GM18907 (cell line): ENCODE data around the gene PCBP2.
"Not testable (repeated sequence)": the region's sequence is repeated elsewhere in the genome, so short reads cannot be mapped to it uniquely, and the experiment has no call there.

Source experiments
- ATAC-seq: cut with Tn5 transposase; IDR thresholded peaks from one replicate; pipeline ENCODE4 v1.9.1; 2021; ENCODE audit warnings: mild to moderate bottlenecking, moderate library complexity; ENCODE audit not compliant: unreplicated experiment

The PCBP2 gene

DNA sequence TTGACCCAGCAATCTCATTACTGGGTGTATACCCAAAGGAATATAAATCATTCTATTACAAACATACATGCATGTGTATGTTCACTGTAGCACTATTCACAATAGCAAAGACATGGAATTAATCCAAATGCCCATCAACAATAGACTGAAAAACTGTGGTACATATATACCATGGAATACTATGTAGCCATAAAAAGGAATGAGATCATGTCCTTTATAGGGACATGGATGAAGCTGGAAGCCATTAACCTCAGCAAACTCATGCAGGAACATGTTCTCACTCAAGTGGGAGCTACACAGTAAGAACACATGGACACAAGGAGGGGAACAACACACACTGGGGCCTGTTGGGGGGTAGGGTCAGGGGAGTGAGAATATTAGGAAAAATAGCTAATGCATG is 12.3 kb upstream of the PCBP2 start:
- ATAC-seq: not testable (repeated sequence)

- ATAC-seq: peak; percentile 98
These were observed 10.7 kb upstream of the PCBP2 start, which contains the start of gene PRR13 for GRCh38 chr12:53441040-53441833. PRR13 (plus strand) TSS chr12:53441734; CDS start chr12:53442715, 981 bp downstream.

- no peak for ATAC-seq
These were observed 7.9 kb upstream of the PCBP2 start for GRCh38 chr12:53443955-53444354.

GRCh38 chr12:53444593-53445325 is 7.1 kb upstream of the PCBP2 start:
- ATAC-seq: not testable (repeated sequence)

DNA sequence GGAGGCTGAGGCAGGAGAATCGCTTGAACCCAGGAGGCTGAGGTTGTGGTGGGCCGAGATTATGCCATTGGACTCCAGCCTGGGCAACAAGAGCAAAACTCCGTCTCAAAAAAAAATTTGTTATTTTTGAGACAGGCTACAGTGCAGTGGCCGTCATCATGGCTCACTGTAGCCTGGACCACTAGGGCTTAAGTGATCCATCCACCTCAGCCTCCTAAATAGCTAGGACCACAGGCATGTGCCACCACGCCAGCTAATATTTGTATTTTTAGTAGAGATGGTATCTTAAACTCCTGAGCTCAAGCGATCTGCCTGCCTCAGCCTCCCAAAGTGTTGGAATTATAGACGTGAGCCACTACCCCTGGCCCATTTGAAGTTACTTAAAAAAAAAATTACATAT is 966 bp upstream of the PCBP2 start:
- ATAC-seq: no peak

- ATAC-seq: no peak
These were observed 516 bp downstream of the PCBP2 start for GRCh38 chr12:53452159-53453077.

DNA sequence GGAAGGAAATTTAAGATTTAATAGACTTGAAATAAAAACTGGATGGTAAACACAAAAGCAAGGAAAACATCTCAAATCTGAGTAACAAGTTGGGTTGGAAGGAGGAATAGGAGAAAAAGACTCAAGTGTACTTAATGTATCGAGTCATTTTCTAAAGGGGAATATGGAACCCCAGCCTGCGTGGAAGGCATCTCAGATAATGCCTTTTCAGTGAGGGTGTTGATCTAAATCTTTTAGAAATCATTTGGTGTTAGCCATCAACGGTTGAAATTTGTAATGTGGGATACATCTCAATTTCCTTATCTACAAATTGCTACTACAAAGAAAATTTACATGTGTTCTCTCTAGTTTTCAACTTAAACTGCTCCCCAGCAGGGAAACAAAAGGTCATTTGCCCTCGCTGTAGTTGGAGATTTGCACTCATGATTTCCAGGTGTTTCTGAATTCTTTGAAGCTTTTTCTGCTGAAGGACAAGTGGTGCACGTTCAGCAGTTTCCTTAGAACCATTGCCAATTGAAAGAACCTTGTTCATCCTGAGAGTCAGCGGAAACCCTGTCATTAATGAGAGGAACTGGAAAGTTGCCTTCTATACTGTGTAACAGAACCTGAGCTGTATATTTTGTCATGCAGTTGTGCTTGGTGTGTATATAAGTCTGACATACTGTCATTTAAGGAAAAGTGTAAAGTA is 2.2 kb downstream of the PCBP2 start:
- no peak for ATAC-seq

DNA sequence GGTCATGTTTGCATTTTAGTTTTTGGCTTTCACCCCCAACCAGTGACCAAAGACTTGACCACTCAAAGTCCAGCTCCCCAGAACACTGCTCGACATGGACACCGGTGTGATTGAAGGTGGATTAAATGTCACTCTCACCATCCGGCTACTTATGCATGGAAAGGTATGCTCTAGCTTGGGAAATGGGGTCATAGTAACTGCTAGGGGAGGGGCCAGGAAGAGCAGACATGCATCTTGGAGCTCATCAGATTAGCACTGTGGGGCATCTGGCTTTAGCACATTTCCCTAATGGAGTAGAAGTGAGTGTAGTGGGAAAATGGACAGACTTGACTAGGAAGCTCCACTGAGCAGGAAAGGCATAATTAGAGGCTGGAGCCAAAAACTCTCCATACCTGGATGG is 2.8 kb downstream of the PCBP2 start:
- ATAC-seq: no peak

- no peak for ATAC-seq
These were observed 4.9 kb downstream of the PCBP2 start for GRCh38 chr12:53456654-53457366.

GRCh38 chr12:53459097-53459496 is 7.2 kb downstream of the PCBP2 start:
- ATAC-seq: no peak

GRCh38 chr12:53461059-53461458 is 9.2 kb downstream of the PCBP2 start:
- no peak for ATAC-seq

DNA sequence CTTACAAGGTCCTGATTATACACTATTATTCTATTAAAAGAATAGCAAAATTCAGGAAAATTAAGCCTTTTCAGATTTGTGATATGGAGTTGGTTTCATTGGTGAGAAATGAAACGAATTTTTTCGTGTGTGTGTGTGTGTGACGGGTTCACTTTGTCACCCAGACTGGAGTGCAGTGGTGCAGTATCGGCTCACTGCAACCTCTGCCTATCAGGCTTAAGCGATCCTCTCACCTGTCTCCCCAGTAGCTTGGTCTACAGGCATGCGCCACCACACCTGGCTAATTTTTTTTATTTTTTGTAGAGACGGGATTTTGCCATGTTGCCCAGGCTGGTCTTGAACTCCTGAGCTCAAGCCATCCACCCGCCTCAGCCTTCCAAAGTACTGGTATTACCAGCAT is 9.7 kb downstream of the PCBP2 start:
- ATAC-seq: no peak

- no peak for ATAC-seq
These were observed 11.0 kb downstream of the PCBP2 start for GRCh38 chr12:53462935-53463334.

- no peak for ATAC-seq
These were observed 12.1 kb downstream of the PCBP2 start for GRCh38 chr12:53463802-53464560.

GRCh38 chr12:53464685-53465418 is 12.9 kb downstream of the PCBP2 start:
- no peak for ATAC-seq

DNA sequence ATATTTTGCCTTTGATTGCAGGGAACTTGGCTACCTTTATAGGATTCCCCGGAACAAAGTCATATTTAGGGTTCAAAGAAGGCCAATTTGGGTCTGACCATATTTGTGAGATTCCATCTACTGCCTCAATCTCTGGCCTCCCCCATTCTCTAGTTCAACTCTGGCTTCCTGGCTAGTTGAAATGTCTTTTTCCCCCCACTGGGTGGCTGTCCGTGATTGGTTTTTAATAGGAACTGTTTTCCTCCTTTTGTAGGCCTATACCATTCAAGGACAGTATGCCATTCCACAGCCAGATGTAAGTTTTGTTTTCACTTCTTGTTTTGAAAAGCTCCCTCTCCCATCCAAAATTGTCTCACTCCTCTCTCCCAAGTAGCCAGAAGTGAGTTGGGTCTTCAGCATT is 13.8 kb downstream of the PCBP2 start:
- no peak for ATAC-seq

DNA sequence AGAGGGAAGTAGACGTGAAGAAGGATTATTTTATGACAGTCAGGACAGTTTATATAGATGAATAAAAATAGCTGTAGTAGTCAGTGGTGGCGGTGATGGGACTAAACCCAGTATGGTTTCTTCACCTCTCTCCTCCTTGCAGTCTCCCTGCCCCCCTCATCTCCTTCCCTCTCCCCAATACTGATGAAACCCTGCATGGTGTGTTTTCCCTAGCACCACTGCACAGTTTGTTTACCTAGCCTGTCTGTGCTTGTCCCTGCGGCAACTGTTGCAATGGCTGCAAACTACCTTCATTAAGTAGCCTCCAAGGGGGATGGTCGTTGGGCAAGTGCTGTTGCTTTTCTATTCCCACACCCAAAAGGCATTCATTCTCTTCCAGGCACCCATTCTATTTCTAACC is 14.7 kb downstream of the PCBP2 start:
- no peak for ATAC-seq

DNA sequence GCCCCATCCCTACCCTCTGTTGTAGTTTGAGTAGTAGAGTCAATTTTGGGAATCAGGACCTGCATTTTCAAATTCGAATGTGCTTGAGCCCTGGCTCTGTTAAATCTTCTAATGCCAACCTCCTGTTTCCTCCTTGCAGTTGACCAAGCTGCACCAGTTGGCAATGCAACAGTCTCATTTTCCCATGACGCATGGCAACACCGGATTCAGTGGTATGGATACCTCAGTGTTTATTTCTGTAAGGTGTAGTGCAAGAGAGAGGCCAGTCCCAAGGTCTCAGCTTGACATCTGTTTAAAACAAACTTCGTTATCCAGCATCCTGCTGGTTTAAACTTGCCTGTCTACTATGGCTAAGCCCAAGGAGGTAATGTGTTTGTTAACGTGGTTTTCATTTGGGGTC is 15.2 kb downstream of the PCBP2 start:
- no peak for ATAC-seq

DNA sequence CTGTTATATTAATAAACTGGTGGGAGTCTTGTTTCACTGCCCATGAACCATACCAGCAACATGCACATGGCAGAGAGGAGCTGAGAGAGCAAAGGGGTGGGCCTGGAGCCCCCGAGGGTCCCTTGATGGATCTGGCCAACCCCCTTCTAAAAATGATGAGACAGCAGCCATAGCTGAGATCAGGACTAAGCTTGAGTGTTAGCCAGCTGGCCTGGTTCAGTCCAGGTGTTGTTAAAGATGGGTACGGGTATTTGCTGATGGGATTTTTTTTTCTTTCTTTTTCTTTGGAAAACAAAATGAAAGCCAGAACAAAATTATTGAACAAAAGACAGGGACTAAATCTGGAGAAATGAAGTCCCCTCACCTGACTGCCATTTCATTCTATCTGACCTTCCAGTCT is 16.0 kb downstream of the PCBP2 start:
- no peak for ATAC-seq
